Measurements from ENCODE around the gene SYTL2. TPM values are rescaled to one million over a fixed set of nuclear protein-coding genes. Genes with fewer than 3 reads are reported as not detected.
A peak's percentile ranks its signal among the peaks of the same experiment; 100 is the strongest.

The SYTL2 gene
- total RNA-seq, 4 donors from 2014 or later = 21.9 to 71.2 (median 28.8) TPM

- peak overlapping the region; percentile 35 to 68 (median 60) for H3K4me3 ChIP-seq
- H3K9me3 ChIP-seq = no peaks in the 10 kb centered on the region
- no peak for TF ChIP-seq POLR2A (IDR thresholded peaks at IDR 0.05)
- TF ChIP-seq EP300 (IDR thresholded peaks at IDR 0.05) = no peak
- TF ChIP-seq CTCF (IDR thresholded peaks at IDR 0.05) = no peak
- H3K27ac ChIP-seq = peak overlapping the region in 3 of 4 donors; percentile 24 to 61 (median 49)
- H3K36me3 ChIP-seq = no peaks in the 10 kb centered on the region
- WGBS, 2 donors = 2 to 4% methylated on average over 9 to 10 of the region's 10 CpGs
- H3K4me1 ChIP-seq = peaks cover 0 to 19% (median 0%) of the 10 kb centered on the region in 4 donors
- H3K27me3 ChIP-seq = no peaks in the 10 kb centered on the region
- DNase-seq (ENCODE audit: low spot score in 2 of 2) = no peak
Measured at GRCh38 chr11:85810521-85810870, 445 bp downstream of the SYTL2 start.

GRCh38 chr11:85809863-85810262, 1.1 kb downstream of the SYTL2 start:
- Histone ChIP-seq H3K27ac (peak overlapping the region in 1 of 4 donors; percentile 15), H3K4me3 (peak overlapping the region in 3 of 4 donors; percentile 56 to 68 (median 64))

GRCh38 chr11:85809191-85809590, 1.8 kb downstream of the SYTL2 start:
- peak overlapping the region in 1 of 4 donors; percentile 64 for H3K4me3 ChIP-seq
- H3K9me3 ChIP-seq = no peaks in the 10 kb centered on the region
- H3K27me3 ChIP-seq = no peaks in the 10 kb centered on the region
- TF ChIP-seq EP300 (IDR thresholded peaks at IDR 0.05) (no peak), CTCF (IDR thresholded peaks at IDR 0.05) (no peak), POLR2A (IDR thresholded peaks at IDR 0.05) (no peak)
- WGBS, 2 donors = 56 to 65% methylated on average over 4 of the region's 4 CpGs
- H3K36me3 ChIP-seq = no peaks in the 10 kb centered on the region
- no peak for DNase-seq (ENCODE audit: low spot score in 2 of 2)
- peaks cover 0 to 19% (median 0%) of the 10 kb centered on the region in 4 donors for H3K4me1 ChIP-seq
- H3K27ac ChIP-seq = no peak overlapping the region

More at GRCh38 chr11:85809863-85810262, 1.1 kb downstream of the SYTL2 start:
- Histone ChIP-seq H3K36me3 (no peaks in the 10 kb centered on the region), H3K9me3 (no peaks in the 10 kb centered on the region), H3K27me3 (no peaks in the 10 kb centered on the region), H3K4me1 (peaks cover 0 to 19% (median 0%) of the 10 kb centered on the region in 4 donors)
- no peak for TF ChIP-seq EP300 (IDR thresholded peaks at IDR 0.05)
- no peak for TF ChIP-seq CTCF (IDR thresholded peaks at IDR 0.05)
- no peak for TF ChIP-seq POLR2A (IDR thresholded peaks at IDR 0.05)
- DNase-seq (ENCODE audit: low spot score in 2 of 2) = no peak
- 17 to 19% methylated on average over 4 of the region's 4 CpGs for WGBS, 2 donors

GRCh38 chr11:85806876-85807275, 4.1 kb downstream of the SYTL2 start:
- Histone ChIP-seq H3K36me3 (no peaks in the 10 kb centered on the region), H3K4me1 (peaks cover 0 to 19% (median 0%) of the 10 kb centered on the region in 4 donors), H3K4me3 (no peak overlapping the region), H3K9me3 (no peaks in the 10 kb centered on the region), H3K27ac (no peak overlapping the region), H3K27me3 (no peaks in the 10 kb centered on the region)
- no peak for DNase-seq (ENCODE audit: low spot score in 2 of 2)
- no peak for TF ChIP-seq POLR2A (IDR thresholded peaks at IDR 0.05)
- TF ChIP-seq CTCF (IDR thresholded peaks at IDR 0.05) = no peak
- TF ChIP-seq EP300 (IDR thresholded peaks at IDR 0.05) = no peak
- WGBS, 2 donors = 82 to 88% methylated on average over 2 of the region's 2 CpGs

- Histone ChIP-seq H3K9me3 (no peaks in the 10 kb centered on the region), H3K27ac (no peak overlapping the region), H3K27me3 (no peaks in the 10 kb centered on the region), H3K4me3 (no peak overlapping the region), H3K4me1 (peaks cover 0 to 12% (median 0%) of the 10 kb centered on the region in 4 donors), H3K36me3 (no peaks in the 10 kb centered on the region)
- TF ChIP-seq POLR2A (IDR thresholded peaks at IDR 0.05) (no peak), EP300 (IDR thresholded peaks at IDR 0.05) (no peak), CTCF (IDR thresholded peaks at IDR 0.05) (no peak)
- no peak for DNase-seq (ENCODE audit: low spot score in 2 of 2)
Measured at GRCh38 chr11:85806016-85806415, 4.9 kb downstream of the SYTL2 start.

Data from tibial nerve (tissue), 4 donors.